HL-60 (cell line): Measurements from ENCODE around the gene CD200R1L.
A peak's percentile ranks its signal among the peaks of the same experiment; 100 is the strongest.

ENCODE experiments used
- DNase-seq, 2 experiments: peaks; one replicate each; pipeline ENCODE4 v3.0.0-alpha.2; 2010 to 2020; ENCODE audit warnings: low read depth in 1 of 2, low spot score in 1 of 2
- H3K27ac ChIP-seq: fragments of 250-450 bp; sonication (Bioruptor Pico); replicated peaks from 2 replicates; pipeline ENCODE4 v1.5.1; 2020; ENCODE audit warnings: mild to moderate bottlenecking, moderate library complexity
- H3K27me3 ChIP-seq: fragments of 250-450 bp; sonication (Bioruptor Pico); 2 replicates; pipeline ENCODE4 v1.5.1; 2021; ENCODE audit warnings: mild to moderate bottlenecking, moderate library complexity; ENCODE audit not compliant: insufficient read depth, poor library complexity, severe bottlenecking
- H3K4me3 ChIP-seq: replicated peaks from 2 replicates; pipeline ENCODE4 v1.5.1; 2011; ENCODE audit warnings: mild to moderate bottlenecking, control low read depth, low read length; ENCODE audit not compliant: insufficient read depth
- CTCF ChIP-seq: IDR thresholded peaks from one replicate; pipeline ENCODE4 v1.5.1; 2011; ENCODE audit warnings: low read length, control low read depth, inconsistent platforms; ENCODE audit not compliant: insufficient read depth
- GABPA ChIP-seq: IDR thresholded peaks from 2 replicates; pipeline ENCODE4 v1.6.1; 2012; ENCODE audit warnings: low read depth
- POLR2AphosphoS5 ChIP-seq: IDR thresholded peaks from 2 replicates; pipeline ENCODE4 v1.6.1; 2012; ENCODE audit warnings: low read depth
- REST ChIP-seq: IDR thresholded peaks from 2 replicates; pipeline ENCODE4 v1.6.1; 2012; ENCODE audit warnings: low read depth; ENCODE audit not compliant: insufficient replicate concordance
- SPI1 ChIP-seq: IDR thresholded peaks from 2 replicates; pipeline ENCODE4 v1.6.1; 2012; ENCODE audit warnings: low read depth, mild to moderate bottlenecking, borderline replicate concordance

Gene CD200R1L

GRCh38 chr3:112875561-112875960 lies 28.9 kb upstream of the CD200R1L start:
- Histone ChIP-seq H3K27me3 (no peaks in the 10 kb centered on the region), H3K27ac (no peak overlapping the region), H3K4me3 (no peak overlapping the region)
- peak in 1 of 2 experiments; percentile 28 for DNase-seq
- TF ChIP-seq POLR2AphosphoS5 (no peak), CTCF (no peak), GABPA (no peak), REST (no peak), SPI1 (no peak)

GRCh38 chr3:112874725-112875124 lies 28.1 kb upstream of the CD200R1L start:
- no peak for TF ChIP-seq CTCF
- no peak for TF ChIP-seq REST
- no peak for TF ChIP-seq GABPA
- no peak for TF ChIP-seq SPI1
- TF ChIP-seq POLR2AphosphoS5: no peak
- H3K27ac ChIP-seq: no peak overlapping the region
- no peaks in the 10 kb centered on the region for H3K27me3 ChIP-seq
- no peak overlapping the region for H3K4me3 ChIP-seq
- DNase-seq: no peak

- TF ChIP-seq SPI1 (no peak), GABPA (no peak), CTCF (no peak), POLR2AphosphoS5 (no peak), REST (no peak)
- no peak overlapping the region for H3K27ac ChIP-seq
- no peaks in the 10 kb centered on the region for H3K27me3 ChIP-seq
- no peak overlapping the region for H3K4me3 ChIP-seq
- DNase-seq: no peak
Observed at GRCh38 chr3:112873632-112874031, 27.0 kb upstream of the CD200R1L start.
